ENCODE measurements around the gene ACTL10.

ACTL10 gene

GRCh38 chr20:33713865-33714367 lies 47.2 kb downstream of the ACTL10 start:
- Histone ChIP-seq H3K4me2 (ENCODE audit: low read length) (no peak overlapping the region), H2AFZ (no peak overlapping the region), H3K36me3 (ENCODE audit: control insufficient read depth, insufficient read depth, low read length) (no peaks in the 10 kb centered on the region), H3K4me1 (peaks cover 4% of the 10 kb centered on the region), H3K9ac (no peak overlapping the region), H3K27me3 (ENCODE audit: control insufficient read depth, insufficient read depth, low read length) (no peaks in the 10 kb centered on the region), H3K27ac (no peak overlapping the region), H3K4me3 (ENCODE audit: low read depth, low read length) (no peak overlapping the region), H3K79me2 (no peaks in the 10 kb centered on the region), H3K9me3 (ENCODE audit: control insufficient read depth, low read length) (no peaks in the 10 kb centered on the region)
- TF ChIP-seq CTCF (IDR thresholded peaks at IDR 0.05), result no peak

DNA sequence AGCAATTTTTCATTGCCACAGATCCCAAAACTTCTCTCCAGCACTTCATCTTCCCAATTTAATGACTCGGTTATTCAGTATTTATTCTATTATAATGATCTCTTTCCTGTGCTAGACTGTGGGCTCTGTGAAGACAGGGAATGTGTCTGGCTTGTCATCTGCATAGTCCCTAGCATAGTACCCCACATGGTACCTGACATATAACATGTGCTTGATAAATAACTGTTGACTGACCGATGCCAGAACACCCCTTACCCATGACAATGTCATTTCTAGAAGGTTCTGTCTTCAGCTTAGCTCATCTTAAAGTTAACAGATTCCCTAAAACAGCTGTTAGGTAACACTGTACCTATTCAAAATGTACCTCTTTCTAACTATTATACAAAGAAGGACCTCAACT lies 49.8 kb downstream of the ACTL10 start:
- Histone ChIP-seq H3K9ac (no peak overlapping the region), H3K36me3 (ENCODE audit: control insufficient read depth, insufficient read depth, low read length) (no peaks in the 10 kb centered on the region), H2AFZ (no peak overlapping the region), H3K27me3 (ENCODE audit: control insufficient read depth, insufficient read depth, low read length) (no peaks in the 10 kb centered on the region), H3K4me1 (peaks cover 11% of the 10 kb centered on the region), H3K79me2 (peaks cover 9% of the 10 kb centered on the region), H3K9me3 (ENCODE audit: control insufficient read depth, low read length) (no peaks in the 10 kb centered on the region), H3K4me2 (ENCODE audit: low read length) (no peak overlapping the region), H3K27ac (no peak overlapping the region), H3K4me3 (ENCODE audit: low read depth, low read length) (no peak overlapping the region)
- no peak for TF ChIP-seq CTCF (IDR thresholded peaks at IDR 0.05)
